Dendritic cell treated with granulocyte-macrophage colony-stimulating factor and Interleukin-4, amounts not matched to agents 40 ng/mL and 50 ng/mL, for 4 days (primary cell): ENCODE measurements around the gene OR6K6.

Experiments
- H3K27ac Mint-ChIP-seq: one replicate; pipeline ENCODE4 v1.8.0; 2022; ENCODE audit warnings: mild to moderate bottlenecking, mixed read lengths
- H3K27me3 Mint-ChIP-seq: one replicate; pipeline ENCODE4 v1.8.0; 2022; ENCODE audit warnings: mild to moderate bottlenecking, mixed read lengths
- H3K36me3 Mint-ChIP-seq: one replicate; pipeline ENCODE4 v1.8.0; 2022; ENCODE audit warnings: low read depth, mixed read lengths
- H3K4me1 Mint-ChIP-seq: one replicate; pipeline ENCODE4 v1.8.0; 2022; ENCODE audit warnings: low read depth, mixed read lengths
- H3K4me3 Mint-ChIP-seq: one replicate; pipeline ENCODE4 v1.8.0; 2022; ENCODE audit warnings: mild to moderate bottlenecking, moderate library complexity, mixed read lengths
- H3K9me3 Mint-ChIP-seq: one replicate; pipeline ENCODE4 v1.8.0; 2022; ENCODE audit warnings: mixed read lengths
- intact Hi-C: fragments of 100-400 bp; cut with micrococcal nuclease; formaldehyde crosslinking; loops from one replicate; pipeline ENCODE4 v1.15.0; 2022

Gene OR6K6

GRCh38 chr1:158754420-158754819, at the start of gene OR6K6:
Gene OR6K6 (plus strand): TSS chr1:158754720. CDS start chr1:158754888, 168 bp downstream.
- Mint-ChIP-seq H3K4me1 (peaks cover 6% of the 10 kb centered on the region), H3K27me3 (no peaks in the 10 kb centered on the region), H3K36me3 (no peaks in the 10 kb centered on the region), H3K4me3 (no peak within 1 kb of the TSS), H3K9me3 (peaks cover 5% of the 10 kb centered on the region), H3K27ac (no peak within 1 kb of the TSS)
- intact Hi-C loops = no loop called here

- H3K27ac Mint-ChIP-seq = no peak overlapping the region
- no peaks in the 10 kb centered on the region for H3K9me3 Mint-ChIP-seq
- no peak overlapping the region for H3K4me3 Mint-ChIP-seq
- no peaks in the 10 kb centered on the region for H3K36me3 Mint-ChIP-seq
- intact Hi-C loops = no loop called here
- H3K27me3 Mint-ChIP-seq = no peaks in the 10 kb centered on the region
- H3K4me1 Mint-ChIP-seq = no peaks in the 10 kb centered on the region
Measured at GRCh38 chr1:158706096-158706495, 48.4 kb upstream of the OR6K6 start.

GRCh38 chr1:158711098-158711497, 43.4 kb upstream of the OR6K6 start:
- Mint-ChIP-seq H3K4me3 (no peak overlapping the region), H3K27me3 (peaks cover 1% of the 10 kb centered on the region), H3K36me3 (no peaks in the 10 kb centered on the region), H3K27ac (no peak overlapping the region), H3K9me3 (no peaks in the 10 kb centered on the region), H3K4me1 (peaks cover 5% of the 10 kb centered on the region)
- intact Hi-C loops = no loop called here

- peaks cover 4% of the 10 kb centered on the region for H3K27me3 Mint-ChIP-seq
- intact Hi-C loops = no loop called here
- H3K9me3 Mint-ChIP-seq = no peaks in the 10 kb centered on the region
- no peak overlapping the region for H3K27ac Mint-ChIP-seq
- H3K4me3 Mint-ChIP-seq = no peak overlapping the region
- H3K4me1 Mint-ChIP-seq = peaks cover 5% of the 10 kb centered on the region
- H3K36me3 Mint-ChIP-seq = no peaks in the 10 kb centered on the region
Measured at GRCh38 chr1:158714754-158715153, 39.8 kb upstream of the OR6K6 start.

- Mint-ChIP-seq H3K27ac (no peak overlapping the region), H3K36me3 (no peaks in the 10 kb centered on the region), H3K4me3 (no peak overlapping the region), H3K9me3 (no peaks in the 10 kb centered on the region), H3K4me1 (peaks cover 5% of the 10 kb centered on the region), H3K27me3 (peaks cover 4% of the 10 kb centered on the region)
- intact Hi-C loops = no loop called here
Measured at GRCh38 chr1:158716335-158716734, 38.2 kb upstream of the OR6K6 start.

GRCh38 chr1:158717344-158717743, 37.2 kb upstream of the OR6K6 start:
- Mint-ChIP-seq H3K36me3 (no peaks in the 10 kb centered on the region), H3K27ac (no peak overlapping the region), H3K9me3 (no peaks in the 10 kb centered on the region), H3K4me3 (no peak overlapping the region), H3K27me3 (peaks cover 4% of the 10 kb centered on the region), H3K4me1 (peaks cover 5% of the 10 kb centered on the region)
- intact Hi-C loops = no loop called here

GRCh38 chr1:158719664-158720063, 34.9 kb upstream of the OR6K6 start:
- intact Hi-C loops = no loop called here
- no peaks in the 10 kb centered on the region for H3K9me3 Mint-ChIP-seq
- H3K4me3 Mint-ChIP-seq = no peak overlapping the region
- H3K27ac Mint-ChIP-seq = no peak overlapping the region
- no peaks in the 10 kb centered on the region for H3K36me3 Mint-ChIP-seq
- peaks cover 8% of the 10 kb centered on the region for H3K27me3 Mint-ChIP-seq
- peaks cover 4% of the 10 kb centered on the region for H3K4me1 Mint-ChIP-seq

- H3K9me3 Mint-ChIP-seq = no peaks in the 10 kb centered on the region
- no peak within 1 kb of the TSS for H3K27ac Mint-ChIP-seq
- intact Hi-C loops = no loop called here
- no peaks in the 10 kb centered on the region for H3K4me1 Mint-ChIP-seq
- no peaks in the 10 kb centered on the region for H3K36me3 Mint-ChIP-seq
- no peak within 1 kb of the TSS for H3K4me3 Mint-ChIP-seq
- H3K27me3 Mint-ChIP-seq = peaks cover 7% of the 10 kb centered on the region
Measured at GRCh38 chr1:158720620-158721019, 33.9 kb upstream of the OR6K6 start, which contains the start of gene OR6K3. Gene OR6K3 (minus strand): TSS chr1:158720720. CDS start chr1:158718115, 2,605 bp downstream.

- Mint-ChIP-seq H3K4me1 (peaks cover 10% of the 10 kb centered on the region), H3K27ac (no peak overlapping the region), H3K36me3 (no peaks in the 10 kb centered on the region), H3K4me3 (no peak overlapping the region), H3K27me3 (peaks cover 6% of the 10 kb centered on the region), H3K9me3 (no peaks in the 10 kb centered on the region)
- intact Hi-C loops = no loop called here
Measured at GRCh38 chr1:158724442-158724841, 30.1 kb upstream of the OR6K6 start.

GRCh38 chr1:158728510-158729225, 25.9 kb upstream of the OR6K6 start:
- Mint-ChIP-seq H3K4me3 (no peak overlapping the region), H3K36me3 (no peaks in the 10 kb centered on the region), H3K27me3 (peaks cover 4% of the 10 kb centered on the region), H3K4me1 (peaks cover 11% of the 10 kb centered on the region), H3K27ac (no peak overlapping the region), H3K9me3 (no peaks in the 10 kb centered on the region)
- intact Hi-C loops = no loop called here

GRCh38 chr1:158730453-158730852, 24.1 kb upstream of the OR6K6 start:
- no peaks in the 10 kb centered on the region for H3K36me3 Mint-ChIP-seq
- no peak overlapping the region for H3K4me3 Mint-ChIP-seq
- H3K9me3 Mint-ChIP-seq = no peaks in the 10 kb centered on the region
- H3K27me3 Mint-ChIP-seq = peaks cover 1% of the 10 kb centered on the region
- H3K4me1 Mint-ChIP-seq = peaks cover 11% of the 10 kb centered on the region
- intact Hi-C loops = no loop called here
- H3K27ac Mint-ChIP-seq = no peak overlapping the region

- H3K27me3 Mint-ChIP-seq = peaks cover 1% of the 10 kb centered on the region
- H3K4me1 Mint-ChIP-seq = peaks cover 11% of the 10 kb centered on the region
- H3K4me3 Mint-ChIP-seq = no peak overlapping the region
- no peaks in the 10 kb centered on the region for H3K9me3 Mint-ChIP-seq
- intact Hi-C loops = no loop called here
- no peak overlapping the region for H3K27ac Mint-ChIP-seq
- H3K36me3 Mint-ChIP-seq = no peaks in the 10 kb centered on the region
Measured at GRCh38 chr1:158731707-158732106, 22.8 kb upstream of the OR6K6 start.

- peaks cover 11% of the 10 kb centered on the region for H3K4me1 Mint-ChIP-seq
Measured at GRCh38 chr1:158732524-158732923, 22.0 kb upstream of the OR6K6 start.

GRCh38 chr1:158735848-158736247, 18.7 kb upstream of the OR6K6 start:
- intact Hi-C loops = no loop called here
- no peaks in the 10 kb centered on the region for H3K36me3 Mint-ChIP-seq
- H3K27ac Mint-ChIP-seq = no peak overlapping the region
- peaks cover 13% of the 10 kb centered on the region for H3K27me3 Mint-ChIP-seq
- H3K4me1 Mint-ChIP-seq = no peaks in the 10 kb centered on the region
- H3K4me3 Mint-ChIP-seq = no peak overlapping the region
- H3K9me3 Mint-ChIP-seq = no peaks in the 10 kb centered on the region

More at GRCh38 chr1:158732524-158732923, 22.0 kb upstream of the OR6K6 start:
- H3K36me3 Mint-ChIP-seq = no peaks in the 10 kb centered on the region
- no peaks in the 10 kb centered on the region for H3K27me3 Mint-ChIP-seq
- H3K27ac Mint-ChIP-seq = no peak overlapping the region
- H3K4me3 Mint-ChIP-seq = no peak overlapping the region
- H3K9me3 Mint-ChIP-seq = no peaks in the 10 kb centered on the region
- intact Hi-C loops = no loop called here

- Mint-ChIP-seq H3K4me3 (no peak overlapping the region), H3K27me3 (peaks cover 6% of the 10 kb centered on the region), H3K36me3 (no peaks in the 10 kb centered on the region), H3K27ac (no peak overlapping the region), H3K9me3 (no peaks in the 10 kb centered on the region), H3K4me1 (peaks cover 6% of the 10 kb centered on the region)
- intact Hi-C loops = no loop called here
Measured at GRCh38 chr1:158752155-158752712, 2.3 kb upstream of the OR6K6 start.
